Measurements from ENCODE around the gene MUC5AC.

Gene MUC5AC

DNA sequence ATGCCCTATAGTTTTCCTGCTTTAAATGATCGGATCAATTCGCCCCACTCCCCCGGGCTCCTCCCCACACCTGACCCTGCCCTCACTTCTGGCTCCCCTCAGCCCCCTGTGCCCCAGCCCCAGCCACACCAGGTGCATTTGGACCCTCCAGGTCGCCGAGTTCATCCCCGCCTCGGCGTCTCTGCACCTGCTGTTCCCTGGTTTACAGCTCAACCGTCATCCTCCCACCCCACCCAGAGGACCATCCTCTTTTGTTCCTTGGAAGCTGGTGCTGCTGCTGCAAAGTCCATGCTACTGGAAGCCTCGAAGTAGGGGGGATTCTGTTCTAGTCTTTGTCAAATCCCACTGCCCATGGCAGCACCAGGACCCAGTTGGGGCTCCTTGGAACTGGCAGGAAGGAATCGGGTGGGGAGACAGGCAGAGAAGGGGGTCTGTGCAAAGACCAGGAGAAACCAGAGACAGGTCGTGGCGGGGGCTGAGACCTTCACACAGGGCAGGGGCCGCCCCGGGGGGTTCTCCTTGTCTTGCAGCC, 60.6 kb downstream of the MUC5AC start:
- H3K4me3 Mint-ChIP-seq = no peak overlapping the region
- H3K36me3 Mint-ChIP-seq (ENCODE audit: low read depth) = no peaks in the 10 kb centered on the region
- H3K9me3 Mint-ChIP-seq = no peaks in the 10 kb centered on the region
- no peaks in the 10 kb centered on the region for H3K4me1 Mint-ChIP-seq (ENCODE audit: low read depth)
- intact Hi-C loops (cut with micrococcal nuclease) = no loop called here
- H3K27me3 Mint-ChIP-seq = peaks cover 12% of the 10 kb centered on the region
- H3K27ac Mint-ChIP-seq = no peak overlapping the region

DNA sequence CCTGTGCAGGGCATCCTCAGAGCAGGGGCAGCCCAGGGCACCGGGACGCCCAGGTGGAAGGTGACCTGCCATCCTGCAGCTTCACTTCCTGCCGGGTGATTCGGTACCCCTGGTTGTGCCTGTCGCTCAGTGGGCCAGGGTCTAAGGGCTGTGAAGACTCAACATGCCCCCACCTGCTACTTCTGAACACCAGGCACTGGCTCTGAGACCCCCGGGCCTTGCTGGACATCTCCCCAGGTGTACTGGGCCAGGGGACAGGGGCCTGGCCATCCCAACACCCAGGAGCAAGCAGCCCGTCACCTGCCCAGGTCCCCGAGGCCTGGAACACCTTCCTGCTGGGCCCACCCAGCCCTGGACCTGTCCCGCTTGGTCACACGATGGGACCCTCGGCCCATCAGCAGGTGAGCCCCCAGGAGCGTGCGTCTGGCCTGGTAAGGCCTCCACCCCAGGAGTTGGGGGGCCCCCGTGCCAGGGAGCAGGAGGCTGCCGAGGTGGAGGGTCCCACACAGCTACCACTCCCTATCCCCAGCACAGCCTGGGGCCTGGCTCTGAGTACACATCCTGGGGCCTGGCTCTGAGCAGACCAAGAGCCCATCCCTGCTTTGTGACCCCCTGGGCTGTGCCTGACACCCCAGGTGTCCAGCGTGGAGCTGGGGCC, 61.2 kb downstream of the MUC5AC start:
- intact Hi-C loops (cut with micrococcal nuclease) = no loop called here
- Mint-ChIP-seq H3K9me3 (no peaks in the 10 kb centered on the region), H3K27me3 (peaks cover 15% of the 10 kb centered on the region), H3K4me3 (no peak overlapping the region), H3K36me3 (ENCODE audit: low read depth) (no peaks in the 10 kb centered on the region), H3K4me1 (ENCODE audit: low read depth) (no peaks in the 10 kb centered on the region), H3K27ac (no peak overlapping the region)

DNA sequence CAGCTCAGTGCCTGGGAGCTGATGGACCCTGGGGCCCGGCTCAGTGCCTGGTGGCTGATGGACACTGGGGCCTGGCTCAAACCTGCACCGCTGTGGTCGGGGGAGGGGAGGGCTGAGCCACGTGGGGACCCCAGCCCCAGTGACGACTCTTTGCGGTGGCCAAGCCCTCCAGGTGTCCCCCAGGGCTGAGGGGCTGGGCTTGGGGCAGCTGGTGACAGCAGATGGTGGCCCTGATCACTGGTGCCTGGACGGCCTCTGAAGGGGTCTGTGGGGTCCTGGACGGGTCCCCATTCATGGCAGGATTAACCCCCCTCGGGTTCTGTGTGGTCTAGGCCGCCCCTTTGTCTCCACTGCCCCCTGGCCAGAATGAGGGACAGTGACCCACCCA, 61.7 kb downstream of the MUC5AC start:
- H3K9me3 Mint-ChIP-seq = no peaks in the 10 kb centered on the region
- no peaks in the 10 kb centered on the region for H3K4me1 Mint-ChIP-seq (ENCODE audit: low read depth)
- H3K27ac Mint-ChIP-seq = no peak overlapping the region
- no peak overlapping the region for H3K4me3 Mint-ChIP-seq
- intact Hi-C loops (cut with micrococcal nuclease) = no loop called here
- H3K36me3 Mint-ChIP-seq (ENCODE audit: low read depth) = no peaks in the 10 kb centered on the region
- peaks cover 18% of the 10 kb centered on the region for H3K27me3 Mint-ChIP-seq

DNA sequence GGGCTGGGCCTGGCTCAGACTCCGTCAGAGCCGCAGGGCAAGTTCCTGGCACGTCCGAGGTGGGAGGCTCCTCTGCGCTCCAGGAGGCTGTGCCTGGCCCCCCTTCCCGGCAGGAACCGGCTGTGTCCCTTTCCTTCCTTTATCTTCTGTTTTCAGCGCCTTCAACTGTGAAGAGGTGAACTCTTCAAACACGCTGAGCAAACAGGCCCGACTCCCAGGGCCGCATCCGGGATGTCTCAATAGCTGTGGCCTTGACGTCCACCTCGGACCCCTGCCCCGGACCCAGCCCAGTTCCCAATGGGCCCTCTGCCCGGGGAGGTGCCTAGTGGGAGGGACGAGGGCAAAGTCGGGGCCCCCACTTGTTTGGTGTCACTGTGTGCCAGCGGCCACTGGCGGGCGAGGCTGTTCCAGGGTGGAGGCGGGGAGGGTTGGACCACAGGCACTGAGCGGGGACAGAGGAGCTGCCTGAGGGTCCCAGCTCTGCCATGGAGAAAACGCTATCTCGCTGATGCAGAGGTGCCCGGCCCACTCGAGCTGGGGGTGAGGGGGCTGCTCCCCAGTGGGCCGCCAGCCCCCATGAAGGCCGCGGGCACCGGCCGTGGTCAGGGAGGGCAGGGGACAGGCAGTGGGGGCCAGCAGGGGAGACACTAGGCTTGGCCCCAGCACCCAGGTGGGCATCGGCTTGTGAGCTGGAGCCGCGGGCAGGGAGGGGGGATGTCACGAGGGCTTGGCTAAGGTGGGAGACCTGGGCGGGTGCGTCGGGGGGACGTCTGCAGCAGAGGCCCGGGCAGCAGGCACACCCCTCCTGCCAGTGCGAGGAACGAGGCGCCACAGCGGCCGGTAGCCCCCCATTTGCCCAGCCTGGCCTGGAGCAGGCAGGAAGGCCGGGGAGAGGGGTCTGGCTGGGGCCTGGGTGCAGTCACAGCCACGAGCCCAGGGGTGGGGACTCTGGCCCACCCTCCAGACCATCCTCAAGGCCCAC, 62.4 kb downstream of the MUC5AC start:
- intact Hi-C loops (cut with micrococcal nuclease) = no loop called here
- Mint-ChIP-seq H3K36me3 (ENCODE audit: low read depth) (no peaks in the 10 kb centered on the region), H3K4me3 (no peak overlapping the region), H3K27me3 (peaks cover 20% of the 10 kb centered on the region), H3K4me1 (ENCODE audit: low read depth) (no peaks in the 10 kb centered on the region), H3K27ac (no peak overlapping the region), H3K9me3 (no peaks in the 10 kb centered on the region)

DNA sequence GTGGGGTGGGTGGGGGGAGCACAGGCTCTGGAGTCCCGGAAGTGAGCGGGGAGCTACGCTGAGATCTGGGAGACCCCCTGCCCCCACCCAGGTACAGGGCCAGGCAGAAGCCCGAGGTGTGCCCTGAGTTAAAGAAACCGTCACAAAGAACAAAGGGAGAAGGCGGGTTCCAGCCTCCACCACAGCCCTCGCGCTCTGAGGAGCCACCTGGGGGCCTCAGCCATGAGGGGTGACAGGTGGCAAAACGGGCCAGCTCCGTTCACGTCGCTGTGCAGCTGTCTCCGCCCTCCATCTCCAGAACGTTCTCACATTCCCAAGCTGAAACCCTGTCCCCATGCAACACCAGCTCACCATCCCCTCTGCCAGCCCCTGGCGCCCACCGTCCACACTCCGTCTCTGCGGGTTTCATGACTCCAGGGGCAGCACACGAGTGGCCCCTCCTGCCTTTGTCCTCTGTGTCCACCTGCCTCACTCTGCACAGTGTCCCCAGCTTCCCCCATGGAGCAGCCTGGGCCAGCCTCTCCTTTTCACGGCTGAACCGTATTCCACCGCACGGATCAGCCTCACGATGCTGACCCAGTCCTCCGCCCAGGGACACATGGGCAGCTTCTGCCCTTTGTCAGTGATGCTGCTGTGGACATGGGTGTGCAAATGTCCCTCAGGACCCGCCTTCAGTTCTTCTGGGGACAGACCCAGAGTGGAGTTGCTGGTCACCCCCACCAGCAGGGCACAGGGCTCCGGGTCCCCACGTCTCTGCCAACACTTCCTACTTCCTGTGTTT, 63.4 kb downstream of the MUC5AC start:
- Mint-ChIP-seq H3K4me3 (no peak overlapping the region), H3K27ac (no peak overlapping the region), H3K36me3 (ENCODE audit: low read depth) (no peaks in the 10 kb centered on the region), H3K9me3 (no peaks in the 10 kb centered on the region), H3K27me3 (peaks cover 21% of the 10 kb centered on the region), H3K4me1 (ENCODE audit: low read depth) (no peaks in the 10 kb centered on the region)
- intact Hi-C loops (cut with micrococcal nuclease) = no loop called here

DNA sequence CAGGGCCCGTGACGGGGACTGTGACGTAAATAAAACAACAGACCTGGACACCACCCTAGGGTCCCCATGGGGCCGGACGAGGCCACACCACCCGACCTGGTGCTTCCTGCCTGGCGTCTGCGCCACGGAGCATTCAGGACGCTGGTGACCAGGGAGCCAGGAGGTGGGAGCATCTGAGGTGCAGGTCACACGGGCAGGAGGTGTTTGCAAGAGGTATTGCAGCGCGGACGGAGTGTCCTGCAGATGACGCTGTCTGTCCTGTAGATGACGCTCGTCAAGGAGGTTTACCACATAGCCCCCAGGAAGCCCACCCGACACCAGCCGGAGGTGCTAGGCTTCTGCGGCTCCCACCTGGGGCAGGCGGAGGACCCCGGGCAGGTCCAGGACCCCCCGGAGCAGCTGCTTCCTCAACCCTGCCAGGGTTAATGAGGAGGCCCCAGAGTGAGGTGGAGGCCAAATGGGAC, 64.1 kb downstream of the MUC5AC start:
- Mint-ChIP-seq H3K27ac (no peak overlapping the region), H3K36me3 (ENCODE audit: low read depth) (no peaks in the 10 kb centered on the region), H3K9me3 (no peaks in the 10 kb centered on the region), H3K4me3 (no peak overlapping the region), H3K27me3 (peaks cover 19% of the 10 kb centered on the region), H3K4me1 (ENCODE audit: low read depth) (no peaks in the 10 kb centered on the region)
- intact Hi-C loops (cut with micrococcal nuclease) = no loop called here

DNA sequence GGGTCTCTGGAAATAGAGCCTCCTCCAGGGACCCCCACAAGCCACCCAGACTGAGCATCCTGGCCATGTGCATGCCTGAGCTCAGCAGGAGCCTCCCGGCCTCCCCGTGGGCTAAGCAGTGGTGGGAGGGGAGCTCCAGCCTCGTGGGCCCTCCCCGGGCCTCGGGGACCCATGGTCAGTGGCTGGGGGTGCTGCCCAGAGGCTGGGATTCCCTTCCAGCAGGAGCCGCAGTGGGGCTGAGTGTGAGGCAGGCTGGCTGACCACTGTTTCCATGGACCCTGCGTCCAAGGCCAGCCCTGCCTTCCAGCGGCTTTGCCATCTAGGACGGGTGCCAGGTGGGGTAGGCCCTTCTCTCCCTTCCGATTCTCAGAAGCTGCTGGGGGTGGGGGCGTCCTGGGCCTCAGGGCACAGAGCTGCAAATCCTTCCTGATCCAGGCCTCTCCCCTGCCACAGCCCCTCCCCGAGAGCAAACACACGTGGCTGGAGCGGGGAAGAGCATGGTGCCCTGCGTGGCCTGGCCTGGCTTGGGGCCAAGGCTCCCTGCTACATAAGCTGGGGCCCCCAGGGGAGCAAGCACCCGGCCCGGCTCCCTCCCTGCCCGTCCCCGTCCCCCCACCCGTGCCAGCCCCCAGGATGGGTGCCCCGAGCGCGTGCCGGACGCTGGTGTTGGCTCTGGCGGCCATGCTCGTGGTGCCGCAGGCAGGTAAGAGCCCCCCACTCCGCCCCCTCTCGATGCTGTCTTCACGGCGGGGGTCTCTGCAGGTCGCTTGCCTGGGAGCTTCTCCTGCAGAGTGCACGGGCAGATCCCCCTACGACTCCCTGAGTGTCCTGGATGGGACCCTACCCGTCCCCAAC, 65.0 kb downstream of the MUC5AC start, which contains the start of gene MUC5B:
Gene MUC5B (plus strand): TSS at position 576 of the 855 bp plus-strand sequence. CDS start 58 bp downstream, at position 634.
- intact Hi-C loops (cut with micrococcal nuclease) = no loop called here
- no peak within 1 kb of the TSS for H3K27ac Mint-ChIP-seq
- H3K36me3 Mint-ChIP-seq (ENCODE audit: low read depth) = no peaks in the 10 kb centered on the region
- H3K4me1 Mint-ChIP-seq (ENCODE audit: low read depth) = no peaks in the 10 kb centered on the region
- H3K27me3 Mint-ChIP-seq = peaks cover 19% of the 10 kb centered on the region
- H3K9me3 Mint-ChIP-seq = no peaks in the 10 kb centered on the region
- no peak within 1 kb of the TSS for H3K4me3 Mint-ChIP-seq

DNA sequence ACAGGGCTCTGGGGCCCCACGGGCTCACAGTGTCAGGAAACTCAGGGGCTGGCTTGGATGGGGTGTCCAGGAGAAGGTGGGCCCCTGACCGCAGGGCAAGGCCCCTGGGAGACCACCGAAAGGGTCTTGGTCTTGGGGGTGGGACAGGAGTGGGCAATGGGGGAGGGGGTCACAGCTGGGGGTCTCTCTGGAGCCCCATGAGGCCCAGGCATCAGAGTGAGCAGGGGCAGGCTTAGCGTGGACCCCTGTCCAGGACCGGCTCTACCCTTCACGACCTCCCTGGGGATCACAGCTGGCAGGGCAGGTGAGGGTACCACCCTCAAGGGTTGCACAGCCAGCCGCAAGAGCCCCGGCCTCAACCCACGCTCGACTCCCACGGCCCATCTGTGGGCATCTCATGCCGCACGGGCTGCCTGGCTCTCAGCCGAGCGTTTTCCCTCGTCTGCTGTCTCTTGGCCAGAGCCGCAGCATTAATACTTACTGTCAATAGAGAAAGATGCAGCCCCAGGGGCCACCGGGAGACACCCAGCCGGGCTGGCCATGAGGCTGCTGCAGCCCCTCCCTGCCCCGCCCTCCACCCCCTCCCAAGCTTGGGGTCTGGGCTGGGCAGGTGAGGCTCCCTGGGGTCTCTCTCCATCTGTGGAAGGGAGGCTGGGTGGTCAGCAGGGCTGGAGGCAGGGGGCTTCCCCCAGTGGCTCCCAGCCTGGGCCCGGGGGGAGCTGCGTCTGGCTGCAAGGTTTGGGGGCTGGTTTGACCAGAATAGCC, 65.8 kb downstream of the MUC5AC start:
- H3K36me3 Mint-ChIP-seq (ENCODE audit: low read depth) = no peaks in the 10 kb centered on the region
- intact Hi-C loops (cut with micrococcal nuclease) = no loop called here
- no peaks in the 10 kb centered on the region for H3K4me1 Mint-ChIP-seq (ENCODE audit: low read depth)
- H3K4me3 Mint-ChIP-seq = no peak overlapping the region
- no peaks in the 10 kb centered on the region for H3K9me3 Mint-ChIP-seq
- no peak overlapping the region for H3K27ac Mint-ChIP-seq
- H3K27me3 Mint-ChIP-seq = peaks cover 19% of the 10 kb centered on the region

DNA sequence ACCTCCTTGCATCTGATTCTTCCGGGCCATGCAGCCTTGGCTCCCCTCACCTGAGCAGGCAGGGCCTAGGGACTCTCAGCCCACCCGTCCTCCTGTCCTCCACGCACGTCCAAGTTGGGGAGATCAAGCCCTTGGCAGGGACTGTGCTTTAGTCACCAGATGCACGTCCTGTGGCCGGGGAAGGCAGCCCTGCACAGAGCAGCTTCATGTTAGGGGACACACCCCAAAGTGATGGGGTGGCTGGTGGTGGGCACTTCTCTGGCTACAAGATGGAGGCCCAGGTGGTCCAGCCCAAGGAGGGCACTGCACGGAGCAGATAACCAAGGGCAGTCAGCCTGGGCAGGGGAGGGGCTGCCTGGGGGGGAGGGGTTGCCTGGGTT, 66.3 kb downstream of the MUC5AC start:
- Mint-ChIP-seq H3K4me1 (ENCODE audit: low read depth) (no peaks in the 10 kb centered on the region), H3K4me3 (no peak overlapping the region), H3K27me3 (peaks cover 19% of the 10 kb centered on the region), H3K9me3 (no peaks in the 10 kb centered on the region), H3K36me3 (ENCODE audit: low read depth) (no peaks in the 10 kb centered on the region), H3K27ac (no peak overlapping the region)
- intact Hi-C loops (cut with micrococcal nuclease) = no loop called here

DNA sequence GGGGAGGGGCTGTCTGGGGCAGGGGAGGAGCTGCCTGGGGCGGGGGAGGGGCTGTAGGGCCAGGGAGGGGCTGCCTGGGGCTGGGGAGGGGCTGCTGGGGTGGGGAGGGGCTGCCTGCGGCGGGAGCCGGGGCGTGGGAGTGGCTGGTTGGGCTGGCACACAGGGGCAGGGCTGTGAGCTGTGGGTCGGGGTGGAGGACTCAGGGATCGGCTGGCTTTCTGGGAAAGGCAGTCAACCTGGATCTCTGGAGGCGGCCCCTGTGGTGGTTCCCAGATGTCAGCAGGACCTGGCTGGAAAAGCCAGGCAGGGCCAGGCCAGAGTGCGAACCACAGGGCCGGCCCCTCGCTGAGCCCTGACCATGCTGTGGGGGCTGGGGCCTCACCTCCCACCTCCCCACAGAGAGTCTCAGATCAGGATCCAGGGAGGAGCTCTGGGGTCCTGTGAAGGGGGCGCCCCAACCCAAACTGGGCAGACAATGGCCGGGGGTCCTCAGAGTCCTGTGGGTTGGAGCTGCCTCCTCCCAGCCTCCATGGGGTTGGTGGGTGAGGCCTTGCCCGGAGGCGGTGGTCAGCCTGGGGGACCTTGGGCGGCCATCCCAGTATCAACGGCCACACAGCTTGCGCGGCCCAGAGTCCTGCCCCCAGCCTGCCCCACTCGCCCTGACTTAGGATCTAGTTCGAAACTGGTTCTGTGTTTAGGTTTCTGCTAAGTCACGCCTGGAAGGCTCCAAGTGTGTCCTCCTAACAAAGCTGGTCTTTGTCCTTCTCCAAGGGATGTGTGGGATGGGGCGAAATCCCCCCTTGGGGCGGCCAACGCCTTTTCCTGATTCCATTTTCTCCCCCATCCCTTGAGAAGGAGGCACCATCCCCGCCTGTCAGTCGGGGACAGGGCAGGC, 67.0 kb downstream of the MUC5AC start:
- H3K9me3 Mint-ChIP-seq = no peaks in the 10 kb centered on the region
- intact Hi-C loops (cut with micrococcal nuclease) = no loop called here
- no peak overlapping the region for H3K4me3 Mint-ChIP-seq
- H3K27ac Mint-ChIP-seq = no peak overlapping the region
- peaks cover 17% of the 10 kb centered on the region for H3K27me3 Mint-ChIP-seq
- H3K36me3 Mint-ChIP-seq (ENCODE audit: low read depth) = no peaks in the 10 kb centered on the region
- H3K4me1 Mint-ChIP-seq (ENCODE audit: low read depth) = no peaks in the 10 kb centered on the region

DNA sequence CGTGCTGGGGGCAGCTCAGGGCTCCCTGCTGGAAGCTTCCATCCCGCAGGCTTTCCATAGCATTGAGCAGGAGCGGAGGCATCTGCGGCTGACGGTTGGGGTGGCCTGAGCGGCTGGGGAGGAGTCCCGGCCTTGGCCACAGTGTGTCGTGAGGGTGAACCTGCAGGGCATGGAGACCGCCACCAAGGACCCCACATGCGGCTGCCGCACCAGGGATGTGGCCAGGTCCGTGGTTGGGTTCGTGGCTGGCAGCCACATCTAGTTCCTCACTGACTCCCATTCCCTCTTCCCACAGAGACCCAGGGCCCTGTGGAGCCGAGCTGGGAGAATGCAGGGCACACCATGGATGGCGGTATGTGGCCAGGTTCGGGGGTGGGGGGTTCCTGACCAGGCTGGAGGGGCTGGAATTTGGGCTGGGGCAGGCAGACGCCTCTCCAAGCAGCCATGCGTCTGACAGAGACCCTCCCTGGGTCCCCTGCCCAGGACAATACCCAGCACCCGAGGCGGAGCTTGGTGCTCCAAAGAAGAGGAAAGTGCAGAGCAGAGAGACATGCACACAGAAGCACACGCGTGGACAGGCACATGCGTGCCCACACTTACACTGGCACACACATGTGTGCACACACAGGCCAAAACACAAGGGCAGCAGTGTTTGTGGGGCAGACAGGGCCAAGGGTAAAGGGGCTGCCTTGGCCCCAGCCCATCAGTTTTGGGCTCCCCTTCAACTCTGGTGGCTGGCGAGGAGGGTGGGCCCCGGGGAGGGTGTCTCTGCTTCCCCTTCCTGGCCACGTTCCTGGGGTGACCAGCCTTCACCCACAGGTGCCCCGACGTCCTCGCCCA, 67.9 kb downstream of the MUC5AC start:
- no peak overlapping the region for H3K4me3 Mint-ChIP-seq
- H3K27me3 Mint-ChIP-seq = peaks cover 13% of the 10 kb centered on the region
- intact Hi-C loops (cut with micrococcal nuclease) = no loop called here
- no peaks in the 10 kb centered on the region for H3K9me3 Mint-ChIP-seq
- no peaks in the 10 kb centered on the region for H3K4me1 Mint-ChIP-seq (ENCODE audit: low read depth)
- no peak overlapping the region for H3K27ac Mint-ChIP-seq
- no peaks in the 10 kb centered on the region for H3K36me3 Mint-ChIP-seq (ENCODE audit: low read depth)

Measured in dendritic cell treated with granulocyte-macrophage colony-stimulating factor and Interleukin-4, amounts not matched to agents 40 ng/mL and 50 ng/mL, for 4 days (primary cell).